NCI-H748 (cell line): Measurements from ENCODE around the gene SIDT2.
"Not testable (repeated sequence)": the region's sequence is repeated elsewhere in the genome, so short reads cannot be mapped to it uniquely, and the experiment has no call there.

Source experiments
- DNase-seq: peaks from one replicate; lab custom pipeline; 2025; ENCODE audit not compliant: unreplicated experiment; lab: John Stamatoyannopoulos, UW

Gene SIDT2

GRCh38 chr11:117202386-117203068 lies 24.0 kb downstream of the SIDT2 start:
- no peak for DNase-seq

DNA sequence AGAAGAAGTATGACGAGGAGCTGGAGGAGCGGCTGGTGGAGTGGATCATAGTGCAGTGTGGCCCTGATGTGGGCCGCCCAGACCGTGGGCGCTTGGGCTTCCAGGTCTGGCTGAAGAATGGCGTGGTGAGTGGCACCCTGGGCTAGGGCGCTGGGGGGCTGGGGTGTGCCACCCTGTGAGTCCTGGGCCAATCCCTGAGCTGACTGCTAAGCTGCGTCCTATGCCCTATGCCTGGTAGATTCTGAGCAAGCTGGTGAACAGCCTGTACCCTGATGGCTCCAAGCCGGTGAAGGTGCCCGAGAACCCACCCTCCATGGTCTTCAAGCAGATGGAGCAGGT lies 24.5 kb downstream of the SIDT2 start:
- no peak for DNase-seq

GRCh38 chr11:117204283-117205080 lies 25.9 kb downstream of the SIDT2 start:
- DNase-seq: no peak

- no peak for DNase-seq
Observed at GRCh38 chr11:117205211-117205818, 26.8 kb downstream of the SIDT2 start.

DNA sequence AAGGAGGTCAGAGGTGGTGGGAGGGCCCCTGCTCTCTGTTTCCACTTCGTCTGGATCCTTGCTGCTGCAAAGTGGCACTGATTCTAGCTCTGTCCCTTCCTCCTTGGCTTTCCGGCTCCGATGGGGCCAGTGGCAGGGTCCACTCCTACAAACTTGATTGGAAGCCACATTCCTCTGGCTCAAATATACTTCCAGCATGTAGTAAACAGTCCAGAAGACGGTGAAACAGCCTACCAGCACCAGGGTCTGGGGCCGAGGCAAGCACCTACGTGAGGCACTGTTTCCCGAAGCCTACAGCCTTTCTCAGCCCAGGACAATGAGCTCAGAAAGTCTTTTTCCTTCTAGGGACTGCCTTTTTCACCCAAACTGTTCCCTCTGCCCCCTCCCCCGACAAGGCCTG lies 27.6 kb downstream of the SIDT2 start:
- not testable (repeated sequence) for DNase-seq

DNA sequence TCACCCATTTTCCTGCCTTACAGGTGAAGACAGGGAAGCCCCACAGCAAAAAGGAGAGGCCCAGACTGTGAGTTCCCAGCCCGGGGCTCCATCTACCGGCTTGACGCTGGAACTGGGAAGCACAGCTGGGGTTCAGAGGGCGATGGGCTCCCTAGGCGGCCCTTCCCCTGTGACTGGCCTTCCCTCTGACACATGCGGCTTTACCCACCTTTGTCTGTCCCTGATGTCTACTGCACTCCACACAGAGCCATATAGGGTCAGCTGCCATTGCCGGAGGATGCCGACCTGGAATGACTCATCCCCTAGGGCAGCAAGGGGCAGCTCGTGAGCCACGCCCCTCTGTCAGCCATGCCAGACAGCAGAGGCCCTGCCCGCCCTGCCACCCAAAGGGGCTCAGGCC lies 28.3 kb downstream of the SIDT2 start:
- DNase-seq: not testable (repeated sequence)

DNA sequence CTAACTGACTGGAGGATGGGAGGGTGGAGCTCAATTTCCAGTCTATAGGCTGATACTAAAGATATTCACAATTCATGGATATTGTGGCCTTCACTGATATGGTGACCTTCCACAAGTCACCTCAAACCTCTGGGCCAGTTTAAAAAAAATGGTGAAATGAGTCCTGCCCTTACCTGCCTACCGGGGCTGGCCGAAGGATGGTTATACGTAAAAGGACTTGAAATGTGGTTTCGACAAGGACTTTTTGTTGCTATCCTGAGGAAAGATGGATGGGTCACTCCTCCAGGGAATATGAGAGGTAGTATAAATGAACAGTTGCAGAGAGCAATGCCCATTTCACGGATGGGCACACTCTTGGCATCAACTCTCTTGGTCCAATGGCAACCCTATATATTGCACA lies 28.9 kb downstream of the SIDT2 start:
- DNase-seq: not testable (repeated sequence)

GRCh38 chr11:117208710-117209109 lies 30.2 kb downstream of the SIDT2 start:
- DNase-seq: not testable (repeated sequence)

- DNase-seq: not testable (repeated sequence)
Observed at GRCh38 chr11:117209351-117210125, 31.0 kb downstream of the SIDT2 start.

DNA sequence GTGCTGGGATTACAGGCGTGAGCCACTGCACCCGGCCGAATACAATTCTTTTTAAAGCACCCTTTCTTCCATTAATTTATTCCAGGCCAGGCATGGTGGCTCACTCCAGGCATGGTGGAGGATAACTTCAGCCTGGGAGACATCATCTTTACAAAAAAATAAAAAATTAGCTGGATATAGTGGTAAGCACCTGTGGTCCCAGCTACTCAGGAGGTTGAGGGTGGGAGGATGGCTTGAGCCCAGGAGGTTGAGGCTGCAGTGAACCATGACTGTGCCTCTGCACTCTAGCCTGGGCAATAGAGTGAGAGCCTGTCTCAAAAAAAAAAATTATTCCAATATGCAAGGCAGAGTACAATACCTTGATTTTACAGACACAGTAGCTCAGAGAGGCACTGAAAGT lies 32.1 kb downstream of the SIDT2 start:
- no peak for DNase-seq

GRCh38 chr11:117212697-117213355 lies 34.3 kb downstream of the SIDT2 start:
- DNase-seq: no peak

- DNase-seq: no peak
Observed at GRCh38 chr11:117214404-117215110, 36.0 kb downstream of the SIDT2 start.

DNA sequence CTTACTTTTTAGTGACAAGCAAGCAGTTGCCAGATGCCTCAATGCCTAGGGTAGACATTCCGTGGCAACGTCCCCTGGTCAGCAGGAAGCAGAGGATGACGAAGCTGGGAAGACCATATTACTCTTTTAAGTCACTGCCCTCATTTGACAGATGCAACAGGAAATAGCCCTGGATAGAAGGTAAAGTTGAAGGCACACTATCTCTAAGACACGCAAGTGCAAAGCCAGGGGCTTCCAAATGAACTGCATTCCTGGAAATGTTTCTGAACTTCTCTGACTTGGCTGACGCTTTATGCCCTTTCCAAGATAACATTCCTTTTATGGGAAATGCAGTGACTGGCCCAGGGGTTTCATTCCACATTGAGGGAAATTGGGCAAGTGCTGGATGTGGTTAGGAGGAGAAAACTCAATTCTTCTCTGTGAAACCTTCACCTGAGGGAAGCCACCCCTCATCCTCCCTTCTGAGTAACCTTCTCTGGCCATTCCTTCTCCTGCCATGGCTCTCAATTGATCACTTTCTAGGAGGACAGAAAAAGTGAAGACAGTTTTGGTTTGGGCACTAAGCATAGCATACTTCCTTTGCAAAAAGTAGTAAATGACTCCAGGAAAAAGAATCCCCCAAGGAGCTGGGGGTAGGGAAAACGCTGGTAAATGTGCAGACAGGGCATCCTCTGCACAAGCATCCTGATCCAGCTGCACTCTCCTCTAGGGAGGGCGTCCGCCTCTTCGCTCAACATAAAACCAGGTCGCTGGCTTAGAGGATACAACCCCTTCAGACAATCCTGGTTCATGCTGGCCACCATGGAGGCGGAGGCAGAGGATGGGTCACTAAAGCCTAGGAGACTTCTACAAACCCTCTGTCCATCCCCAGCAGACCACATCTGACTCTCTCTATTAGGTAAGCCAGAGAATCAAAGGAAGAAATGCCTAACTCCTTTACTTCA lies 38.9 kb downstream of the SIDT2 start:
- no peak for DNase-seq

DNA sequence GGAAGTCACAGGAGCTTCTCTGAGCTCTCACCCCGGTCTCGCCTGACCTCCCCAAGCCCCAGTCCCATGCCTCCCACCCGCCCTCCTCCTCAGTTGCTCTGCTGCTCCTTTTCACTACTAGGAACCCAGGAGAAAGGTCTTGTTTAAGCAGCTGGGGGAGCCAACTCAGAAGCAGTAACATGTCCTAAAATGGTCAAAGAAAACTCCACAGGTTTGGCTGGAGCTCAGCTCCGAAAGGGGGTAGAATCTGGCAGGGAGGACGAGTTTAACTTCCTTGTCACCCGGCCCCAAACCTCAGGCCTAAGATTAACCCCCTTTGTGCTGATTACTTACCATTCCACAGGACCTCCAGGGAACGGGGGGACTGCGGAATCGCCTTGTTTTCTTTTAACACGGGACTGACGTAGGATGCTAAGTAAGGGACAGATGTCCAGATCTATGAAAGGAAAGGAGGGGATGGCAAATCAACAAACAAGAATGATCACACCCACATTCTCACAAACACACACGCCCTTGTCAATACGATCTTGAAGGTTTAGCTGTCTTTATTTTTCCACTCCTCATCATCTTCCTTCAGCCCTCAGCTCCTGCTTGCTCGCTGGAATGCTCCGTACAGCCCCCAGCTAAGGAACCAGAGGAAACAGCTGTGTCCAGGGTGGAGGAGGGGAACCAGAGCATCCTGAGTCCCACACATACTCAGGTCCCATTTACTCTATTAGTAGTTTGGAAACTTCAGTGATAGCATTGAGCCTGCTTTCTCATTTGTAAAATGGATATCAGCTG lies 39.8 kb downstream of the SIDT2 start:
- DNase-seq: no peak

DNA sequence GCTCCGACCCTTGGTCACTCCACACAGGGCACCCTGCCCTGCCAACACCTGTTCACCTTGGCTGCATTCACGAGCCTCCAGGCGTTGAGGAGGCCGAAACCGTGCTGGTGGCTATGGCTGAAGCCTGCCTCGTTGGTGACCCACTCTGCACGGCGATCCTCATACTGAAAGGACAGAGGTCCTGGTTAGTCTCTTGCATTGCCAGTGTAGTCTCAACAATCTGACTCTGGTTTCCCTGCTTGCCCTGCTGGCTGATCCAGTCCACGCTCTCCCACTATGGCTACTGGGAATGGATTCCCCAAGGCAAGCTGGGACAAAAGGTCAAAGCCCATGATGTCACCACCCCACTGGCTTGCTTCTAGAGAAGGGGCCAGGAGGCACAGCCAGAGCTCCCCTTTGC lies 40.5 kb downstream of the SIDT2 start:
- DNase-seq: no peak

GRCh38 chr11:117219455-117219854 lies 40.9 kb downstream of the SIDT2 start:
- DNase-seq: no peak

DNA sequence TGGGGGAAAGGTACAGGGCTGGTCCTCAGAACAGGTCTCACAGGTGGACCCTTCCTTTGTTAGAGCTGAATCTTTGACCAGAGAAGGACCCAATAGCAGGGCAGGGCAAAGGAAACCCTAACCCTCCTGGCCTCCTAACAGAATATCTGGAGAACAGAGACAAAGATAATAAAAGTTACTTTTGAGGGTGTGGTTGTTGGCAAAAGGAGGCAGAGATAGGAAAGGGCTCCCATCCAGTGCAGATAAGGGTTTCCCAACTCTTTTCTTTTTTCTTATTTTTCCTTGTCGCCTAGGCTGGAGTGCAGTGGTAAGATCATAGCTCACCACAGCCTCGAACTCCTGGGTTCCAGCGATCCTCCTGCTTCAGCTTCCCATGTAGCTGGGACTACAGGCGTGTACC lies 41.5 kb downstream of the SIDT2 start:
- DNase-seq: no peak

DNA sequence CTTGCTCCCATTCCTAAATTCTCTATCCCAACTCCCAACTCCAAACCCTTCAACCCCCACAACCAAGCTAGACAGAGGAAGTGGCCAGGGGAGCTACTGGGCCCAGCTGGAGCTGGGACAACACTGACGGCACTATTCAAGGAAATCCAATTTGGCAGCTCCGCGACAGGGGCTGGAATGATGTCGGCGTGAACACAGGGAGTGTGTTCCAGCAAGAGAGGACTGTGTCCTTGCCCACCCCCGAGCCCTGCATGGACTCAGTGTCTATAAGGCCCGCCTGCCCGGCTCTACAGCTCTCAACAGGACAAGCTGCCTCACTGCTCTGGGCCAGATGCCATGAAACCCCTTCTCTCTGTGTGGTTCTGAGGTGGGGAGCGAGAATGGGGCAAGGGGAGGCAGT lies 42.0 kb downstream of the SIDT2 start:
- DNase-seq: no peak
